ENCODE data around the gene CDK17.

The CDK17 gene

DNA sequence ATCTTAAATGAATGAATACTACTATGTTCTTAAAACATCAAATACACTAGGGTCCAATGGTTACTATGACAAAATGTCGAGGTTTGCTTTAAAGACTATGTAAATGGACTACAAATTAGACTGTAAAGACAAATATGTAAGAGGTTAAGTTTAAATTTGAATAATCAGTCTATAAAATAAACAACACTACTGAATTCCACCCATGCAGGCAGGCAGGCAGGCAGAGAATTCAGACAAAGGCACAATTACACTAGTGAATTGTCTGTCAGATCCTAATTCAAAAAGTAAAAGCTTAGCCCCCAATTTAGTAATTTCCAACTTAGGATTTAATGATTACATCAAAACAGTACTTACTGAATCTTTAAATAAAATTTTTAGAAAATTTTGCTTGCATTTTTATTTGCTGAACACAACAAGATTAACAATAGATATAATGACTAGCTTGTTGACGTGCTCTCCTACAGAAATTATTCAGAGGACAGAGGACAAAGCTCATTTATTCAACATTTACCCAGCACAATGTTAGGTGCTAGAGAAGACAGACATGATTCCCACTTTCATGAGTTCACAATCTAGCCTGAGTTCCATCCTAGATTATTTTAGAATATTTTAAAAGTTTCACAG, 97.4 kb downstream of the CDK17 start:
- Histone ChIP-seq H3K36me3 (ENCODE audit: control insufficient read depth in 1 of 2, insufficient read depth in 2 of 2, low read length in 2 of 2) (peaks cover 2 to 4% of the 10 kb centered on the region in 2 experiments), H3K79me1 (ENCODE audit: low read length) (no peaks in the 10 kb centered on the region)
- DNase-seq, result no peak

DNA sequence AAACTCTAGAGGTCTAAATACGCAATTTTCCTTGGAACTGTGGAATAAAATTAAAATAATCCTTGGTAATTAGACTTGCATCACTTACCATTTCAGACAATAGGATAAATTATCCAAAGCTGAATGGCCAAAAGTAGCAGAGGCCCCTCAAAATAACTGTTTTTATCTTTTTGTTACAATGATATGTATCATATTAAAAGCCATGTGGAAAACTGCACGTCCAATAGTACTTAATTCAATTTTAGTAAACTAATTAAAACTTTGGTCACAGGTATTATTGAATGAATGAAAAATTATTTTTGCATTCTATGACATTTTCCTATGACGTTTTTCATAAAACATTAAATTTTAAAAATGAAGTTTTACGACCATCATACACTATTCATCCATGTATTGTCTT, 98.5 kb downstream of the CDK17 start:
- DNase-seq, result no peak
- Histone ChIP-seq H3K4me2 (ENCODE audit: low read length) (no peak overlapping the region), H2BK12ac (ENCODE audit: low read length) (no peak overlapping the region), H3K23ac (ENCODE audit: low read length) (no peak overlapping the region), H4K91ac (ENCODE audit: low read depth, low read length) (no peak overlapping the region), H3K9ac (ENCODE audit: low read length) (no peak overlapping the region), H3K4ac (ENCODE audit: low read depth, low read length) (no peak overlapping the region), H2BK5ac (ENCODE audit: low read depth, low read length, poor library complexity) (no peak overlapping the region), H3K14ac (ENCODE audit: low read length) (no peak overlapping the region), H4K8ac (ENCODE audit: low read depth, low read length) (no peak overlapping the region), H3K79me1 (ENCODE audit: low read length) (no peaks in the 10 kb centered on the region), H2BK120ac (ENCODE audit: insufficient read depth, low read length, poor library complexity) (no peak overlapping the region), H3K4me1 (ENCODE audit: control insufficient read depth in 1 of 2, insufficient read depth in 2 of 2, low read length in 2 of 2) (no peaks in the 10 kb centered on the region), H3K27ac (ENCODE audit: low read depth, low read length) (no peak overlapping the region), H3K9me3 (ENCODE audit: insufficient read depth, low read depth, low read length) (no peaks in the 10 kb centered on the region), H3K27me3 (ENCODE audit: insufficient read depth, low read length) (no peaks in the 10 kb centered on the region), H4K12ac (ENCODE audit: low read depth, low read length) (no peak overlapping the region), H3K79me2 (ENCODE audit: control insufficient read depth, insufficient read depth, low read length, poor library complexity) (no peaks in the 10 kb centered on the region), H3K18ac (ENCODE audit: low read length) (no peak overlapping the region), H2AK5ac (ENCODE audit: low read length) (no peak overlapping the region), H2AFZ (ENCODE audit: insufficient read depth, low read length, poor library complexity) (no peak overlapping the region), H3K36me3 (ENCODE audit: control insufficient read depth in 1 of 2, insufficient read depth in 2 of 2, low read length in 2 of 2) (peaks cover 2 to 4% of the 10 kb centered on the region in 2 experiments), H3K4me3 (ENCODE audit: low read depth, low read length) (no peak overlapping the region)
- no CpG with 5 or more reads among the region's 4 CpGs for WGBS (ENCODE audit: extremely low coverage, insufficient coverage, insufficient read length)

More for the DNA sequence above, 97.4 kb downstream of the CDK17 start:
- no peak overlapping the region for H2BK120ac ChIP-seq (ENCODE audit: insufficient read depth, low read length, poor library complexity)
- H3K27me3 ChIP-seq (ENCODE audit: insufficient read depth, low read length), result no peaks in the 10 kb centered on the region
- no peak overlapping the region for H3K18ac ChIP-seq (ENCODE audit: low read length)
- no peak overlapping the region for H2AFZ ChIP-seq (ENCODE audit: insufficient read depth, low read length, poor library complexity)
- H3K79me2 ChIP-seq (ENCODE audit: control insufficient read depth, insufficient read depth, low read length, poor library complexity), result no peaks in the 10 kb centered on the region
- no peak overlapping the region for H2AK5ac ChIP-seq (ENCODE audit: low read length)
- H3K4me2 ChIP-seq (ENCODE audit: low read length), result no peak overlapping the region
- no peak overlapping the region for H4K12ac ChIP-seq (ENCODE audit: low read depth, low read length)
- no peak overlapping the region for H3K14ac ChIP-seq (ENCODE audit: low read length)
- no CpG with 5 or more reads among the region's 2 CpGs for WGBS (ENCODE audit: extremely low coverage, insufficient coverage, insufficient read length)
- H4K8ac ChIP-seq (ENCODE audit: low read depth, low read length), result no peak overlapping the region
- no peak overlapping the region for H3K4me3 ChIP-seq (ENCODE audit: low read depth, low read length)
- H2BK5ac ChIP-seq (ENCODE audit: low read depth, low read length, poor library complexity), result no peak overlapping the region
- no peak overlapping the region for H3K9ac ChIP-seq (ENCODE audit: low read length)
- no peaks in the 10 kb centered on the region for H3K4me1 ChIP-seq (ENCODE audit: control insufficient read depth in 1 of 2, insufficient read depth in 2 of 2, low read length in 2 of 2)
- no peak overlapping the region for H2BK12ac ChIP-seq (ENCODE audit: low read length)
- no peak overlapping the region for H4K91ac ChIP-seq (ENCODE audit: low read depth, low read length)
- no peaks in the 10 kb centered on the region for H3K9me3 ChIP-seq (ENCODE audit: insufficient read depth, low read depth, low read length)
- no peak overlapping the region for H3K23ac ChIP-seq (ENCODE audit: low read length)
- H3K4ac ChIP-seq (ENCODE audit: low read depth, low read length), result no peak overlapping the region
- no peak overlapping the region for H3K27ac ChIP-seq (ENCODE audit: low read depth, low read length)

DNA sequence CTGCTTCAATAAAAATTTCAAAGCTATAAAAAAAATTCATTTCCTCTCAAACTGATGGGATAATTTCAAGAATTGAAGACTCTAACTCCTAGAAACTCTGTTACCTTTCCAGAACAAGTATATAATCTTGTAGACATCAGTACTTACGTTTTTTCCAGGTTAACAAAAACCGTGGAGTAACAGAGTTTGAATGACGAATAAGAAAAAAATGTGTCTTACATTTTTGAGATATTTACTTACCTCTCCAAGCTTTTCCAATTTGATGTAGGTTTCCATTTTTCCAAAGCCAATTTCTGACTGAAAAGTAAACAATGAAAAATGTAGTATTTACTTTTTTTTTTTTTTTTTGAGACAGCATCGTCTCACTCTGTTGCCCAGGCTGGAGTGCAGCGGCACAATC, 100.2 kb downstream of the CDK17 start:
- H4K12ac ChIP-seq (ENCODE audit: low read depth, low read length), result no peak overlapping the region
- no peak overlapping the region for H3K23ac ChIP-seq (ENCODE audit: low read length)
- no peak overlapping the region for H3K27ac ChIP-seq (ENCODE audit: low read depth, low read length)
- no peaks in the 10 kb centered on the region for H3K4me1 ChIP-seq (ENCODE audit: control insufficient read depth in 1 of 2, insufficient read depth in 2 of 2, low read length in 2 of 2)
- no peak overlapping the region for H4K91ac ChIP-seq (ENCODE audit: low read depth, low read length)
- no peaks in the 10 kb centered on the region for H3K9me3 ChIP-seq (ENCODE audit: insufficient read depth, low read depth, low read length)
- H3K27me3 ChIP-seq (ENCODE audit: insufficient read depth, low read length), result no peaks in the 10 kb centered on the region
- peaks cover 2 to 4% of the 10 kb centered on the region in 2 experiments for H3K36me3 ChIP-seq (ENCODE audit: control insufficient read depth in 1 of 2, insufficient read depth in 2 of 2, low read length in 2 of 2)
- no peaks in the 10 kb centered on the region for H3K79me2 ChIP-seq (ENCODE audit: control insufficient read depth, insufficient read depth, low read length, poor library complexity)
- H2BK5ac ChIP-seq (ENCODE audit: low read depth, low read length, poor library complexity), result no peak overlapping the region
- peak in 1 of 2 donors; percentile 84 for DNase-seq
- H4K8ac ChIP-seq (ENCODE audit: low read depth, low read length), result no peak overlapping the region
- H3K4me3 ChIP-seq (ENCODE audit: low read depth, low read length), result no peak overlapping the region
- no peak overlapping the region for H3K9ac ChIP-seq (ENCODE audit: low read length)
- no peak overlapping the region for H2AFZ ChIP-seq (ENCODE audit: insufficient read depth, low read length, poor library complexity)
- no peak overlapping the region for H2BK120ac ChIP-seq (ENCODE audit: insufficient read depth, low read length, poor library complexity)
- no peak overlapping the region for H3K18ac ChIP-seq (ENCODE audit: low read length)
- no peak overlapping the region for H2BK12ac ChIP-seq (ENCODE audit: low read length)
- no peak overlapping the region for H2AK5ac ChIP-seq (ENCODE audit: low read length)
- H3K4ac ChIP-seq (ENCODE audit: low read depth, low read length), result no peak overlapping the region
- no peaks in the 10 kb centered on the region for H3K79me1 ChIP-seq (ENCODE audit: low read length)
- H3K14ac ChIP-seq (ENCODE audit: low read length), result no peak overlapping the region
- no CpG with 5 or more reads among the region's 5 CpGs for whole genome bisulfite sequencing (ENCODE audit: extremely low coverage, insufficient coverage, insufficient read length)
- H3K4me2 ChIP-seq (ENCODE audit: low read length), result no peak overlapping the region

DNA sequence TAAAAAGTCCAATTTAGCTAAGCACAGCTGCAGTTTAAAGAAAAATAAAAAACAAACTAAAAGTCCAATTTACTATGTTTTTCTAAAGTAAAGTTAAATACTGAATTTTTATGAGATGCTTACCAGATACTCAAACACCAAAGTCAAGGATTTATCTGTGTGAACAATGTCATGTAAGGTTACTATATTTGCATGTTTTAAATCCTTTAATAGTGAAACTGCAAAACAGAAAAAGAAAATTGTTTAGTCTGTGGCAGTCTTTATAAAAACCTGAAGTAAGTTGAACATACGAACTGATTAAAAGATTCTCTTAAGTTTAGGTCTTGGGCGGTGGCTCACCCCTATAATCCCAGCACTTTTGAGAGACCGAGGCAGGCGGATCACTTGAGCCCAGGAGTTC, 102.7 kb downstream of the CDK17 start:
- no peak overlapping the region for H2AK5ac ChIP-seq (ENCODE audit: low read length)
- no peaks in the 10 kb centered on the region for H3K79me2 ChIP-seq (ENCODE audit: control insufficient read depth, insufficient read depth, low read length, poor library complexity)
- H3K9ac ChIP-seq (ENCODE audit: low read length), result no peak overlapping the region
- no peak overlapping the region for H3K14ac ChIP-seq (ENCODE audit: low read length)
- H3K79me1 ChIP-seq (ENCODE audit: low read length), result no peaks in the 10 kb centered on the region
- no peak overlapping the region for H4K8ac ChIP-seq (ENCODE audit: low read depth, low read length)
- H3K4me1 ChIP-seq (ENCODE audit: control insufficient read depth in 1 of 2, insufficient read depth in 2 of 2, low read length in 2 of 2), result no peaks in the 10 kb centered on the region
- H2BK5ac ChIP-seq (ENCODE audit: low read depth, low read length, poor library complexity), result no peak overlapping the region
- H2AFZ ChIP-seq (ENCODE audit: insufficient read depth, low read length, poor library complexity), result no peak overlapping the region
- H3K27me3 ChIP-seq (ENCODE audit: insufficient read depth, low read length), result no peaks in the 10 kb centered on the region
- no peak overlapping the region for H3K23ac ChIP-seq (ENCODE audit: low read length)
- no peak overlapping the region for H3K4ac ChIP-seq (ENCODE audit: low read depth, low read length)
- peaks cover 2 to 4% of the 10 kb centered on the region in 2 experiments for H3K36me3 ChIP-seq (ENCODE audit: control insufficient read depth in 1 of 2, insufficient read depth in 2 of 2, low read length in 2 of 2)
- H3K9me3 ChIP-seq (ENCODE audit: insufficient read depth, low read depth, low read length), result no peaks in the 10 kb centered on the region
- H3K4me2 ChIP-seq (ENCODE audit: low read length), result no peak overlapping the region
- no peak overlapping the region for H2BK12ac ChIP-seq (ENCODE audit: low read length)
- no peak overlapping the region for H3K4me3 ChIP-seq (ENCODE audit: low read depth, low read length)
- H3K18ac ChIP-seq (ENCODE audit: low read length), result no peak overlapping the region
- H4K12ac ChIP-seq (ENCODE audit: low read depth, low read length), result no peak overlapping the region
- H3K27ac ChIP-seq (ENCODE audit: low read depth, low read length), result no peak overlapping the region
- DNase-seq, result no peak
- H4K91ac ChIP-seq (ENCODE audit: low read depth, low read length), result no peak overlapping the region
- H2BK120ac ChIP-seq (ENCODE audit: insufficient read depth, low read length, poor library complexity), result no peak overlapping the region
- WGBS (ENCODE audit: extremely low coverage, insufficient coverage, insufficient read length), result no CpG with 5 or more reads among the region's 4 CpGs

Measured in trophoblast cell (in vitro differentiated cells and primary cell).